Astrocyte (in vitro differentiated cells and primary cell): ENCODE results near the gene KRTAP12-2. TPM values are rescaled to one million over a fixed set of nuclear protein-coding genes. Genes with fewer than 3 reads are reported as not detected.
A peak's percentile ranks its signal among the peaks of the same experiment; 100 is the strongest.

Experiments
- DNase-seq: peaks from one replicate; pipeline ENCODE4 v3.0.0-alpha.2; 2010; ENCODE audit warnings: low read depth
- FAIRE-seq: peaks from 2 replicates; lab custom pipeline; 2011; peaks lifted over from hg19 to GRCh38; lab: Jason Lieb, UNC
- H2AFZ ChIP-seq: 2 replicates; pipeline ENCODE4 v1.6.0; 2012; ENCODE audit warnings: low read depth, low read length, inconsistent platforms
- H3K27ac ChIP-seq: 2 replicates; pipeline ENCODE4 v1.5.1; 2011; ENCODE audit warnings: low read depth, low read length, inconsistent platforms
- H3K27me3 ChIP-seq: 2 replicates; pipeline ENCODE4 v1.6.0; 2011; ENCODE audit warnings: low read length, inconsistent platforms; ENCODE audit not compliant: insufficient read depth
- H3K36me3 ChIP-seq: 2 replicates; pipeline ENCODE4 v1.5.1; 2011; ENCODE audit warnings: low read length, inconsistent platforms; ENCODE audit not compliant: insufficient read depth
- H3K4me1 ChIP-seq: 2 replicates; pipeline ENCODE4 v1.5.1; 2011; ENCODE audit warnings: low read length, inconsistent platforms; ENCODE audit not compliant: insufficient read depth
- H3K4me2 ChIP-seq: 2 replicates; pipeline ENCODE4 v1.6.0; 2012; ENCODE audit warnings: low read length, inconsistent platforms
- H3K4me3 ChIP-seq: 2 replicates; pipeline ENCODE4 v1.5.1; 2011; ENCODE audit warnings: low read depth, mild to moderate bottlenecking, low read length, inconsistent platforms; ENCODE audit not compliant: insufficient read depth
- H3K79me2 ChIP-seq: 2 replicates; pipeline ENCODE4 v1.6.0; 2012; ENCODE audit warnings: mild to moderate bottlenecking, low read length, inconsistent platforms; ENCODE audit not compliant: insufficient read depth
- H3K9ac ChIP-seq: 2 replicates; pipeline ENCODE4 v1.6.0; 2012; ENCODE audit warnings: mild to moderate bottlenecking, low read length, inconsistent platforms
- H3K9me3 ChIP-seq: 2 replicates; pipeline ENCODE4 v1.5.1; 2012; ENCODE audit warnings: low read depth, mild to moderate bottlenecking, low read length, inconsistent platforms; ENCODE audit not compliant: insufficient read depth
- H4K20me1 ChIP-seq: 2 replicates; pipeline ENCODE4 v1.6.0; 2012; ENCODE audit warnings: low read length, inconsistent platforms; ENCODE audit not compliant: insufficient read depth
- H3K27ac Mint-ChIP-seq: one replicate; pipeline ENCODE4 v1.8.0; 2021; ENCODE audit warnings: mild to moderate bottlenecking, mixed read lengths; ENCODE audit not compliant: unreplicated experiment
- H3K27me3 Mint-ChIP-seq: one replicate; pipeline ENCODE4 v1.8.0; 2021; ENCODE audit warnings: low read depth, mixed read lengths; ENCODE audit not compliant: unreplicated experiment
- H3K36me3 Mint-ChIP-seq: one replicate; pipeline ENCODE4 v1.8.0; 2021; ENCODE audit warnings: low read depth, mixed read lengths; ENCODE audit not compliant: unreplicated experiment
- H3K4me1 Mint-ChIP-seq: one replicate; pipeline ENCODE4 v1.8.0; 2021; ENCODE audit warnings: low read depth, mixed read lengths; ENCODE audit not compliant: unreplicated experiment
- H3K4me3 Mint-ChIP-seq: one replicate; pipeline ENCODE4 v1.8.0; 2021; ENCODE audit warnings: mild to moderate bottlenecking, moderate library complexity, mixed read lengths; ENCODE audit not compliant: unreplicated experiment
- H3K9me3 Mint-ChIP-seq: one replicate; pipeline ENCODE4 v1.8.0; 2021; ENCODE audit warnings: mild to moderate bottlenecking, mixed read lengths; ENCODE audit not compliant: unreplicated experiment
- EZH2 ChIP-seq: IDR thresholded peaks from 2 replicates; pipeline ENCODE4 v1.6.1; 2012; ENCODE audit warnings: mild to moderate bottlenecking, low read length, inconsistent platforms; ENCODE audit not compliant: insufficient read depth
- total RNA-seq: library from RNA; stranded (reverse); gene quantifications from 2 replicates; pipeline ENCODE4 v1.2.1, GENCODE V29; 2021
- TF ChIP-seq, protein P1 (sequence below): IDR thresholded peaks from 2 replicates; pipeline ENCODE4 v1.5.1; 2011; ENCODE audit warnings: low read depth, mild to moderate bottlenecking, inconsistent platforms, low read length, moderate library complexity; ENCODE audit not compliant: insufficient read depth

The KRTAP12-2 gene
- total RNA-seq, 1 donor from 2014 or later: not detected

DNA sequence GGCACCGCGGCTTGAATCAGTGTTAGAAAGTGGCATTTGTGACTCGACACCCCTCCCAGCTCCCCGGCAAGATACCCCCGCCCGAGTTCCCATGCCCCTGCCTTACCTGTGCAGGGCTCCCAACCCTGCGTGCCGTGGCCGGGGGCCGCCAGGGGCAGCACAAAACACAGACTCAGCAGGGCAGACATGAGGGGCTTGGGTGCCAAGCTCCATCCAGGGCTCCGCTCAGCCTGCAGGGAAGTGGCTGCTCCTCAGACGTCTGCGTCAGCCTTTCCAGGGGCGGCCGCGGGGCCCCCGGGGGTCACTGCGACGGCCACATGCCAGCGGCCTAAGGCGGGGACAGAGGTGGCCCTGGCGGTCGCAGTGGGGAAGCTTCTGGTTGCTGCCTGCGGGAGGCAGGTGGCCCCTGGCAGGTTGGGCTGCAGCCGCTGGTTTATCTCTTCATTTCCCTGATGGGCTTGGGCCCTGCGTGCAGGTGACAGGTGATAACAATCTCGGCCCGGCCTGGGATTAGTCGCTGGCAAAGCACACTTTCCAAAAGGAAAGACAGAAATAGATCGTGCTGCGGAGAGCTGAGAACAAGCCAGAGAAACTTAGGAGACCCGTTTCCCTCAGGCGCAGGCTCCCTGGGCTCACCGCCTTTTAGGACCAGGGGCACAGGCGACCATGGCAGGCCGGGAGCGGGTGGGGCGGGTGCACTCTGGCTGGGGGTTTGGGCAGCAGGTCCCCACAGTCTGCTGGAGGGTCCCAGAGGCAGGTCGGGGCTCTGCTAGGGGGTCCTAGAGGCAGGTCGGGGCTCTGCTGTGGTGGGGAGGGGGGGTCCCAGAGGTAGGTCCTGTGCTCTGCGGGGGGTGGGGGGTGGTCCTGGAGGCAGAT lies 44.8 kb upstream of the KRTAP12-2 start, which contains the start of gene TSPEAR:
Gene TSPEAR (minus strand): TSS at position 246 of the 876 bp plus-strand sequence. CDS start 58 bp downstream, at position 188.
- no peak within 1 kb of the TSS for H3K4me3 ChIP-seq
- TF ChIP-seq, protein P1, sequence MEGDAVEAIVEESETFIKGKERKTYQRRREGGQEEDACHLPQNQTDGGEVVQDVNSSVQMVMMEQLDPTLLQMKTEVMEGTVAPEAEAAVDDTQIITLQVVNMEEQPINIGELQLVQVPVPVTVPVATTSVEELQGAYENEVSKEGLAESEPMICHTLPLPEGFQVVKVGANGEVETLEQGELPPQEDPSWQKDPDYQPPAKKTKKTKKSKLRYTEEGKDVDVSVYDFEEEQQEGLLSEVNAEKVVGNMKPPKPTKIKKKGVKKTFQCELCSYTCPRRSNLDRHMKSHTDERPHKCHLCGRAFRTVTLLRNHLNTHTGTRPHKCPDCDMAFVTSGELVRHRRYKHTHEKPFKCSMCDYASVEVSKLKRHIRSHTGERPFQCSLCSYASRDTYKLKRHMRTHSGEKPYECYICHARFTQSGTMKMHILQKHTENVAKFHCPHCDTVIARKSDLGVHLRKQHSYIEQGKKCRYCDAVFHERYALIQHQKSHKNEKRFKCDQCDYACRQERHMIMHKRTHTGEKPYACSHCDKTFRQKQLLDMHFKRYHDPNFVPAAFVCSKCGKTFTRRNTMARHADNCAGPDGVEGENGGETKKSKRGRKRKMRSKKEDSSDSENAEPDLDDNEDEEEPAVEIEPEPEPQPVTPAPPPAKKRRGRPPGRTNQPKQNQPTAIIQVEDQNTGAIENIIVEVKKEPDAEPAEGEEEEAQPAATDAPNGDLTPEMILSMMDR: no peak
- TF ChIP-seq EZH2: peak; percentile 22
- no peaks in the 10 kb centered on the region for H3K36me3 Mint-ChIP-seq
- H3K79me2 ChIP-seq: no peaks in the 10 kb centered on the region
- H3K4me1 ChIP-seq: no peaks in the 10 kb centered on the region
- H3K4me1 Mint-ChIP-seq: peaks cover 4% of the 10 kb centered on the region
- no peak within 1 kb of the TSS for H3K27ac Mint-ChIP-seq
- no peaks in the 10 kb centered on the region for H4K20me1 ChIP-seq
- H3K36me3 ChIP-seq: no peaks in the 10 kb centered on the region
- H3K27ac ChIP-seq: no peak within 1 kb of the TSS
- H3K27me3 Mint-ChIP-seq: peaks cover 79% of the 10 kb centered on the region
- H3K4me3 Mint-ChIP-seq: no peak within 1 kb of the TSS
- no peak within 1 kb of the TSS for H3K9ac ChIP-seq
- FAIRE-seq (no peak), DNase-seq (no peak)
- H2AFZ ChIP-seq: no peak within 1 kb of the TSS
- H3K27me3 ChIP-seq: peaks cover 65% of the 10 kb centered on the region
- H3K9me3 ChIP-seq: no peaks in the 10 kb centered on the region
- no peak within 1 kb of the TSS for H3K4me2 ChIP-seq
- peaks cover 9% of the 10 kb centered on the region for H3K9me3 Mint-ChIP-seq

DNA sequence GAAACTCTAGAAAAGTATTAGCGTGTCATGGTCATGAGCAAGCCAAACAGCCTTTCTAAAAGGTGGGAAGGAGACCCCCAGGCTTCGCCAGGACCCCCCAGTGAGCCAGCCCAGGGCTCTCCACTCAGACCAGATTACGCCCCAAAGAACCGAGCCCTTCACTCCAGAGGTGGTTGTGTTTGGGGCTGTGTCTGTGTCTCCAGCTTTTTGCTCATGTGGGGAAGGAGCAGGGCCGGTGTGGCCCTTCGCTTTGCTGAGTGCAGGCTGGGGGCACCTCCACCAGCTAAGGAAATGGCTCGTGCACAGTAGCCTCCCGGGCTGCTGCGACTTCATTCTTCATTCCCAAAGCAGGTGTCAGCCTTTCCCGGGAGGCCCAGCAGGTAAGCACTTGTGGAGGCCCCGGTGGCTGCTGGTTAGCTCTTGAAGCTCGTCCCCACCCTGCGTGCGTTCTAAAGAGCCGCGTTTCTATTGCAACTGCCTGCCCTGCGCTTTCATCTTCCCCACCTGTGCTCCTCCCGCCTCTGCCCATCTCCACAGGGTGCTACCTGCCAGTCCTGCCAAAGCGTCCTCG lies 44.1 kb upstream of the KRTAP12-2 start:
- TF ChIP-seq, protein P1: no peak
- peak; percentile 33 for TF ChIP-seq EZH2
- no peaks in the 10 kb centered on the region for H3K79me2 ChIP-seq
- Mint-ChIP-seq H3K4me1 (peaks cover 4% of the 10 kb centered on the region), H3K27ac (no peak overlapping the region), H3K4me3 (no peak overlapping the region), H3K9me3 (peaks cover 10% of the 10 kb centered on the region), H3K36me3 (no peaks in the 10 kb centered on the region), H3K27me3 (peaks cover 82% of the 10 kb centered on the region)
- no peak overlapping the region for H3K4me2 ChIP-seq
- H3K27me3 ChIP-seq: peaks cover 70% of the 10 kb centered on the region
- H3K27ac ChIP-seq: no peak overlapping the region
- H3K4me1 ChIP-seq: no peaks in the 10 kb centered on the region
- H3K9me3 ChIP-seq: no peaks in the 10 kb centered on the region
- DNase-seq (no peak), FAIRE-seq (no peak)
- H4K20me1 ChIP-seq: no peaks in the 10 kb centered on the region
- H2AFZ ChIP-seq: no peak overlapping the region
- no peaks in the 10 kb centered on the region for H3K36me3 ChIP-seq
- H3K9ac ChIP-seq: no peak overlapping the region
- H3K4me3 ChIP-seq: no peak overlapping the region
